Activated gamma-delta T cell treated with Interleukin-2 at 50 U/mL for 16 hours (primary cell): ENCODE results near the gene ZBP1.

Source experiments
- DNase-seq: peaks from one replicate; pipeline ENCODE4 v3.0.0-alpha.2; 2020

ZBP1 gene

DNA sequence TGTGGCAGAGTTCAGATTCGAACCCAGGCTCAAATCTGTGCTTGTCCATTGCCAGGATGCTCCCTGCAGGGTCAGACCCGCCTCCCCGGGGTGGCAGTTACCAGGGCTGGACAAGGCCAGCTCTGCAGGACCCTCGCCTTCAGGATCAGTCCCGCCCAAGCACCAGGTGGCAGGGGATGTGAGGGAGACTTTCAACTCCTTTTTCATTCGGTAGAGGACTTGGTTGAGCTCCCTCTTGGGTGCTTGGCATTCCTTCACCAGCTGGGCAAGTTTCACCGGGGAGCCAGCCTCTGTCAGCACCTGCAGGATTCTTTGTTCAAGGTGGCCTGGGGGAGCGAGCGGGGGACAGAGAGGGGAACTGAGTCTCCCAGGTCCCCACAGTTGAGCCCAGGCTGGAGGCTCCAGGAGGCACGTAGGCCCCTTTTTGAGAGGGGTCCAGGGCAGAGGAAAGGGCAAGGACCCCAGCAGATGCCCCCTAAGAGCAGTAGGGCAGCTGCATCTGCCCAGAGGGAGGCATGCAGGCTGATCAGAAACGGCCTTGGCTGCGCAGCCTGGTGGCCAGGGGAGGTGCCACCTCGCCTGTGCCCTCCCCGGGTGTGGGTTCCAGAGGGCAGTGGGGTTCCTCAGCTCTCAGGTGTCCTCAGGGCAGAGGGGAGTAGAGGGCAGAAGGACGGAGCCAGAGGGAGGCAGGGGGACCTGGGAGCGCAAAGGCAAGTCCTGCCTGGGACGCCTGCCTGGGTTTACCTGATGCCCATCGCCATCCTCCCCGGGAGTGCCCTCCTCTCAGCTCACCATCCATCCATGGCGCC, 3.9 kb downstream of the ZBP1 start:
- DNase-seq, result no peak

DNA sequence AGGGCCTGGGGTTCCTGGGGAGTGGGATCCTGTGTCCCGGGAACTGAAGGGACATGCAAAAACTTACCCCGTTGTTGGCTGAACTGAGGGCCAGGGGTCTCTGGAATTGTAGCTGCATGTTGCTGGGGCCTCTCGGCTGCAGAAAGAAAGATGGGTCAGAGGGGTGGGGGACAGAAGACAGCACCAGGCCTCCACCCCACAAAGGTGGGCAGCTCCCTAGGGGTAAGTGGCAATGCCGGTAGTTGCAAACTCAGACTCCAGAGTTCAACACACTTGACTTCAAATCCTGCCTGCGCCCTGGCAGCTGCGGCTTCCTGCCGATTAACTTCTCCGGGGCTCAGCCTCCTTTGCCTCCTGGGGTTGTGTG, 4.8 kb downstream of the ZBP1 start:
- no peak for DNase-seq

DNA sequence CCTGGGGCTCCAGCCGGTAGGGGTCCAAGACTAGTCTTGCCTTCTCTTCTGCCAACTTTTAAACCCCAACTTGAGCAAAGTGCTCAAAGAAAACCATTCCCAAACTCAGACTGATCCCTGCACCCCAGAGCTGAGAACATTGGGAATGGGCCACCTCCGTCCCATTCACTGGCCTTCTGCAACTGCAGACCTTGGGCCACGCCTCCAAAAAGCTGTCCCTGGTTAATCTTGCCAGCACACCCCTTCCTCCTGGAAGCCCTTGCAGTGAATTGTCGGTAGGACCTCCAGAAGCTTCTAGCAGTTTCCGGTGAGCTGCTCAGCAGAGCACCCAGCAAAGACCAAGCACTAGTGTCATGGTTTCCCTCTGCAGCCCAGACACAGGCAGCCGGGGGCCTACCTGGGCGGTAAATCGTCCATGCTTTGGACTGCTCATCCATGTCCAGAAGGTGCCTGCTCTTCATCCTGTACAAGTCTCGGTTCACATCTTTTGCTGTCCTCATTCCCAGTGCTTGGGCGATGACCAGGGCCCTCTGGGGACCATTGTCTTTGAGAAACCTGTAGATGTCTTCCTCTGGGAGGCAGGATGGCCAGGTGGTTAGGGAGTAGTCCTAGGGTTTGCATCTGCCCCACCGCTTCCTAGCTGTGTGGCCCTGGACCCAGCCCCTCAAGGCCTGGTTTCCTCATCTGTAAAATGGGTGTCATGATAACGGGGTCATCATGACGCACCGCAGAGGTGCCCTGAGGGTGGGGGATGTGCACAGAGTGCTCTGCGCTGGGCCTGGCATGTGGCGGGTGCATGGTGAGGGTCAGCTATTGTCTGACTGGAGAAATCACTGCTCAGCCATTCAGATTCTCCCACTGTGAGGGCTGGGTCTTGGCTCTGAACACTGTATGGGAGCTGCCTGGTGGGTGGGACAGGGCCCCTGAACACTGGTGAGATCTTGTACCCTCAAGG, 5.5 kb downstream of the ZBP1 start:
- peak; percentile 1 for DNase-seq

DNA sequence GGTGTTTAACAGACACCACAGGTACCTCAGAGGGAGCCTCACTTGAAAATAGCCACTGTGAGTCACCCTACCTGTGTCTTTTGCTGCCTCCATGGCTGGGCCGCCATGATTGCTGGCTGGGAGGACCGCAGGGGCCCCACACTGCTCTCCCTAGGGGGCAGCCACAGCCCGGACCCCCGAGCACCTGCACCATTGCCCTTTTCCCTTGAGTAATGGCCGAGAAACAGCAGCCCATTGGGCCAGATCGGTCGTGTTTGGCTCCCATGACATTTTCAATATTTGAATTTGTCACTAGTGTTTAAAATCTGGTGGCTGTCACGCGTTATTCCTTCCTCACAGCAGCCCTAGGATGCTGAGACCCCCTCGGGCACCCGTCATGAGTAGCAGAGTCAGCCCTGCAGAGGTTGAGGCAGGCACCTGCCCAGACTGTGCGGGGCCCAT, 6.7 kb downstream of the ZBP1 start:
- DNase-seq, result peak; percentile 1

- peak; percentile 2 for DNase-seq
These were observed 7.3 kb downstream of the ZBP1 start for GRCh38 chr20:57612916-57613315.

DNA sequence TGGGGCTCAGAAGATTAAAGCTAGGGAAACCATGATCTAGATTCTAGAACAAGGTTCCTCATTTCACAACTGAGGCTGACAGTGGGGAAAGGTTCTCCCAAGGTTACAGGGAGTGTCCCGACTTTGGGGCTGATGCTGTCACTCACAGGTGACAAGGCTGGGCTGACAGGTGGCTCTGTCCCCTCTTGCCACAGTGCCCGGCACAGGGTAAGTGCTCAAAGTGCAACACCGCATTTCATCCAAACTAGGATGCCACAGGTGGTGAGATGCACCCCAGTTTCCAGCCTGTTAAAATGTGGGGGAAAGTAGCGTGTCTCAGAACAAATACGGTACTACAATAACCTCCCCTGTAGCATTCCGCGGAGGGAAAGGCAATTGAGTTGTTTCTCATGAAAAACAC, 7.8 kb downstream of the ZBP1 start:
- DNase-seq, result no peak

- no peak for DNase-seq
These were observed 8.5 kb downstream of the ZBP1 start for GRCh38 chr20:57611586-57612311.

DNA sequence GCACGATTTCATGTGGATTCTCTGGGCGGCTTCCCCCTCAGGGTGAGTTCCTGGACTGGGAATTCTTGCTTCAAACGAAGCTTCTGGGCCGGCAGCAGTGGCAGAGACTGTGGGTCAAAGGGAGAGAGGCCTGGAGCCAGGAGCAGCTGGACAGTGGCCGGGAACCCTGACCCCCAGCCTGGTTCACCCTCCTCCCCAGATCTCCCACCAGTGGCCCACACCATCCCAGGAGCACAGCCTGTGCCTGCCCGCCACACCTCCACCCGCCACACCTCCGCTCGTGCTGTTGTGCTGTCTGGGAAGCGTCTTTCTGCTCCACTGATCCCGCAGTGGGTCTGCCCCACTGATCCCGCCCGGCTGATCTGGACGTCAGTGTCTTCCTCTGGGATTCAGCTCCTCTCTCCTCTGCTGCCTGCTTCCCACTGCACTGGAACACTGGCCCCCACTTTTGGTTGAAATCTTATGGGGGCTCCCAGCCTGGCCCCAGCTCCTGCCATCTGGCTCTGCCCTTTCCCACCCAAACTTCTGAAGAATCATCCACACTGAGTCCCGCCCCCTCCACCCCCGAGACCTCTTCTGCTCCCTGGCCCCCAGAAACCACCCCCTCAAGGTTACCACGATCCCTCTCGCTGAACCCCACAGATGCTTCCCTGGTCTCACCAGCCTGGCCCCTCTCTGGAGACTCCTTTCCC, 9.8 kb downstream of the ZBP1 start:
- DNase-seq, result no peak

- DNase-seq, result no peak
These were observed 10.4 kb downstream of the ZBP1 start for GRCh38 chr20:57609842-57610167.

DNA sequence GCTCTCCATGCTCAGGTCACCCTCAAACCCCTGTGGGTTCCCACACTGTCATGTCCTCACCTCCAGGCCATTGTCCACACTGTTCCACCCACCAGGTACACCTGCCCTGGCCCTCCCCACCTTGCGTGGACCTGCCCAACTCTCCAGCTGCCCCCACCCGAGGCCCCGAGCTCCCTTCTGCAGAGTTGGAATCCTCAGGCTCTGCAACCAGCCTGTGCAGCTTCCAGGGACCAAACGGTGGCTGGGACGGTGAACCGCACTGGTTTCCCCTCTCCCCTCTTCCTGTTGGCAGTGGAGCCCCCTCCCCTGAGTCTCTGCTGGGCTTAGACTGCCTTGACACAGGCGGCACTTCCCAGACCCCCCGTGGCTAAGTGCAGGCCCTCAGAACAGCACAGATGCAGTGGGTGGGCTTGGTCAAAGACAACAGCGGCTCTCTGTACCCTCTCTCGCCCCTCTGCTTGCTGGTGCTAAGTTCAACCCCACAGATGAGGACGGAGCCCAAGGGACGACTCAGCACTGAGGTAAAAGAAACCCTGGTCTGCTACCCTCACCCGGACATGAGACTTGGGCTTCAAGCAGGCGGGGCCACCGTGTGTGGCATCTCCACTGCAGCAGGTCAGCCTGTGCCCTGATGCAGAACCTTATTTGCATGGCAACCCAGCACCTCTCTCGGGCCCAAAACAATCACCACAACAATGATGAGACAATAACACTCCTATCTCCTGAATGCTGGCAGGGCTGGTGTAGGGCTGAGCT, 11.0 kb downstream of the ZBP1 start:
- DNase-seq, result no peak

DNA sequence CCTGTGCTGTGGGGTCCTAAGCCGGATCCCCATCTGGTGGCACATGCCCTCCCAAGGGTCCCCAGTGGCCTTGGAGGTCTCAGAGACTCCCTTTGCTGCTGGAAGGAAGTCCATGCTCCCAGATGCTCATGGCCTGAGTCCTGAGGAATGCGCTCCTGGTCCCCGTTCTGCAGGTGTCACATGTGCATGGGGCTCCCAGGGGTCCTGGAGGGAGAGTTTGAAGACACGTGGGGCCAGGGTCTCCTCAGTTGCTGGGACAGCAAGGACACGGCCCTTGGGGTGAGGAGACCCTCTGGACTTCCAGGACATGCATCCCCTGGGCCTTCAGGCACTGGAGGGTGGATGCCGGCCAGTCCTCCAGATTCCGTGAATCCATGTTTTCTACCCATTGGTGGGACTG, 11.7 kb downstream of the ZBP1 start:
- DNase-seq, result no peak

- DNase-seq, result no peak
These were observed 14.3 kb downstream of the ZBP1 start for GRCh38 chr20:57605878-57606277.

DNA sequence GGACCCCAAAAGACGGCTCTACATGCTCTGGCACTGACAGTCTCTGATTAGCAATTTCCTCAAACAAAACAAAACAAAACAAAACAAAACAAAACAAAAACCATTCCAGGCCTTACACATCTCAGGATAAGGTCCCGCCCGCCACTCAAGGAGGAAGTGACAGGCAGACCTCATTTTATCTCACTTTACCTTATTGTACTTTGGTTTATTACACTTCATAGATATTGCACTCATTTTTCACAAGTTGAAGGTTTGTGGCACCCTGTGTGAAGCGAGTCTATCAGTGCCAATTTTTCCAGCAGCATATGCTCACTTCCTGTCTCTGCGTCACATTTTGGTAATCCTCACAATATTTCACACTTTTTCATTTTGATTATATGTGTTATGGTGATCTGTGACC, 15.2 kb downstream of the ZBP1 start:
- DNase-seq, result no peak

DNA sequence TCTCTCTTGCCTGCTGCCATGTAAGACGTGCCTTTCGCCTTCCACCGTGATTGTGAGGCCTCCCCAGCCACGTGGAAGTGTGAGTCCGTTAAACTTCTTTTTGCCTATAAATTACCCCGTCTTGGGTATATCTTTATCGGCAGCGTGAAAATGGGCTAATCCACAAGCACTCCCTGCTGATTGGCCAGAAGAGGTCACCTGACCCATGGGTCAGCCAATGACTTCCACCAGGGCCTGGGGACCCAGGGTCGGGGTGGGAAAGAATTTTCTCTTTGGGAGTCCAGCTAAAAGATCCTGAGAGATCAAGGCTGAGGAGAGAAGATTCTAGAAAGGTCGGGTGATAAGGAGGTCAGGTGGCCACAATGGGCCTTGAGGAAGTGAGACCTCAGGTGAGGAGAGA, 17.1 kb downstream of the ZBP1 start:
- DNase-seq, result no peak

DNA sequence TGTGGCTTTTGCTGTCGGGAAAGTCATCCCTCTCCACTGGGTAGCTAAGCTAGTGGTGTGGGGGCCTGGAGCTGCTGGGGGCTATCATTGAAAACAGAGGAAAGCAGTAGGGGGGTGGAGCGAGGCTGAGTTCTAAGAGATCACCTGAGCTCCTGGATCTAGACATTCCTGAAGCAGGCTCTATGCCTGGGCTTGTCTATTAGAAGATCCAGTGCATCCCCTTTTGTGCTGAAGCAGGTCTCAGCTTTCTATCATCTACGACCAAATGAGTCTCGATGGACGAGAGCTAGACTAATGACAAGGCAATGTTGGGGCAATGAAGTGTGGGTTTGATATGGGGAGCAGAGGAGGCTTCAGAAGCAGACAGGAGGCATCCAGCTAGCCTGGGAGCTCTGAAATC, 18.5 kb downstream of the ZBP1 start:
- no peak for DNase-seq

DNA sequence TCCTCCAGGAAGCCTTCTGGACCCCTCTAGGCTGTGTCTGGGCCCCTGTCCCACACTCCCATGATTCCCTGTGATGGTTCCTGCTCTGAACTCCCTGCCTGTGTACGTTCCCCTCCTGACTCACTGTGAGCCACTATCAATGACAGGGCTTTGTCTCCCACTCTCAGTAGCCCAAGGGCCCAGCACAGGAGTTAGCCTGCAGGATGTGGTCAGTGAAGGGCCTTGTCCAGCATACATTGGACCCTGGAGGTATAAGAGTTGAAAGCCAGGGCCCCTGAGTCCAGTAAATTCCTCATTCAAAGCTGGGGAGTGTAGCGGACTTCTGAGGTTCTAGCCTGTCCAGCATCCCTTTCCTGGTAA, 19.0 kb downstream of the ZBP1 start:
- DNase-seq, result no peak

GRCh38 chr20:57600320-57601210, 19.7 kb downstream of the ZBP1 start:
- DNase-seq, result no peak

DNA sequence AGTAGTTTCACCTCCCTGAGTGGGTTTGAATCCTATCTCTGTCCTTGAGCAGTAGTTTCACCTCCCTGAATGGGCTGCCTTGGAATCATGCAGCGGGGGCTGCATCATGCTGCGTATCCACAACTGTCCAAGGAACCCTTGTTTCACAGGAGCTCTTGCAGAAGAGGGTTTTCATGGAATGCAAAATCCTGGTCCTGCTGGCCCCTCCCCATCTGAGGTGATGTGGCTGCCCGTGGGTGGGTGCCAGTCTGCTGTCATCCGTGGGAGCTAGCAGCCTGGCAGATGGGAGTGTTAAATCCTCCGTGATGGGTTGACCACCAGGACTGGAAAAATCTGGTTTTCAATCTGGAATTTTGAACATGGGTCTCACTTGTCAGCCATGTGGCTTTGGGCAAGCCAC, 21.7 kb downstream of the ZBP1 start:
- no peak for DNase-seq

- no peak for DNase-seq
These were observed 22.2 kb downstream of the ZBP1 start for GRCh38 chr20:57598060-57598459.

- DNase-seq, result peak; percentile 72
These were observed 23.0 kb downstream of the ZBP1 start for GRCh38 chr20:57596998-57597939.
